Gastrocnemius medialis (tissue), 4 donors: ENCODE results near the gene AMN. TPM values are rescaled to one million over a fixed set of nuclear protein-coding genes. Genes with fewer than 3 reads are reported as not detected.

Source experiments
- ATAC-seq, 2 donors: fragments of 150-250 bp; one replicate each; pipeline ENCODE4 v1.9.1; 2016
- DNase-seq, 2 donors: peaks; one replicate each; pipeline ENCODE4 v3.0.0-alpha.2; 2019
- H3K27ac ChIP-seq, 4 donors: fragments of 200-600 bp; sonication (generic); 1 replicate in 1 of 4; 2 replicates in 3 of 4; pipeline ENCODE4 v1.5.1; 2016 to 2018; ENCODE audit warnings: mild to moderate bottlenecking in 2 of 4, moderate library complexity in 1 of 4
- H3K27me3 ChIP-seq, 3 donors: fragments of 200-600 bp; sonication (generic) in 2 of 3; 1 replicate in 1 of 3; 2 replicates in 2 of 3; pipeline versions ENCODE4 v1.5.1 to v1.6.0; 2016 to 2019; ENCODE audit warnings: mild to moderate bottlenecking in 1 of 3, moderate library complexity in 1 of 3
- H3K36me3 ChIP-seq, 2 donors: fragments of 200-600 bp; sonication (generic) in 1 of 2; one replicate each; pipeline ENCODE4 v1.5.1; 2017 to 2018
- H3K4me1 ChIP-seq, 2 donors: fragments of 200-600 bp; sonication (generic) in 1 of 2; one replicate each; pipeline ENCODE4 v1.5.1; 2016 to 2017; ENCODE audit warnings: mild to moderate bottlenecking in 2 of 2
- H3K4me3 ChIP-seq, 4 donors: fragments of 200-600 bp; sonication (generic) in 3 of 4; 1 replicate in 1 of 4; 2 replicates in 3 of 4; pipeline ENCODE4 v1.5.1; 2016 to 2019; ENCODE audit warnings: mild to moderate bottlenecking in 2 of 4
- H3K9me3 ChIP-seq, 3 donors: fragments of 200-600 bp; sonication (generic) in 2 of 3; 1 replicate in 1 of 3; 2 replicates in 2 of 3; pipeline ENCODE4 v1.5.1; 2016 to 2019
- POLR2A ChIP-seq, 2 donors: fragments of 450-650 bp; IDR thresholded peaks; one replicate each; pipeline ENCODE4 v1.6.1; 2017; ENCODE audit warnings: antibody characterized with exemption in 2 of 2, mild to moderate bottlenecking in 2 of 2, moderate library complexity in 2 of 2
- in situ Hi-C, 4 donors: fragments of 200-750 bp; cut with MboI; loops; one replicate each; pipeline versions ENCODE4 v1.15.0 to v1.8.0; 2017; ENCODE audit warnings: low sequenced_read_pairs in 4 of 4
- intact Hi-C: fragments of 100-400 bp; cut with DNase I; formaldehyde crosslinking; loops from one replicate; pipeline ENCODE4 v1.15.1; 2023; ENCODE audit warnings: low total_unique reads
- total RNA-seq, 4 donors: library from RNA; depleted of rRNA; stranded (reverse); fragments of >200 nt; gene quantifications; one replicate each; pipeline versions ENCODE4 v1.1.0 to v1.2.3, GENCODE V29; 2016
- TF ChIP-seq, protein P1 (sequence below), 5 experiments: fragments of 450-650 bp in 3 of 5; fragments of 200-600 bp in 2 of 5; sonication (generic) in 2 of 5; IDR thresholded peaks in 4 of 5; conservative IDR thresholded peaks in 1 of 5; 1 replicate in 4 of 5; 2 replicates in 1 of 5; pipeline ENCODE4 v1.5.1; 2016 to 2019; ENCODE audit warnings: antibody characterized with exemption in 5 of 5, mild to moderate bottlenecking in 3 of 5, moderate library complexity in 3 of 5

Gene AMN
- total RNA-seq, 4 donors from 2014 or later = 0.42 to 4.3 TPM; not detected in 2

DNA sequence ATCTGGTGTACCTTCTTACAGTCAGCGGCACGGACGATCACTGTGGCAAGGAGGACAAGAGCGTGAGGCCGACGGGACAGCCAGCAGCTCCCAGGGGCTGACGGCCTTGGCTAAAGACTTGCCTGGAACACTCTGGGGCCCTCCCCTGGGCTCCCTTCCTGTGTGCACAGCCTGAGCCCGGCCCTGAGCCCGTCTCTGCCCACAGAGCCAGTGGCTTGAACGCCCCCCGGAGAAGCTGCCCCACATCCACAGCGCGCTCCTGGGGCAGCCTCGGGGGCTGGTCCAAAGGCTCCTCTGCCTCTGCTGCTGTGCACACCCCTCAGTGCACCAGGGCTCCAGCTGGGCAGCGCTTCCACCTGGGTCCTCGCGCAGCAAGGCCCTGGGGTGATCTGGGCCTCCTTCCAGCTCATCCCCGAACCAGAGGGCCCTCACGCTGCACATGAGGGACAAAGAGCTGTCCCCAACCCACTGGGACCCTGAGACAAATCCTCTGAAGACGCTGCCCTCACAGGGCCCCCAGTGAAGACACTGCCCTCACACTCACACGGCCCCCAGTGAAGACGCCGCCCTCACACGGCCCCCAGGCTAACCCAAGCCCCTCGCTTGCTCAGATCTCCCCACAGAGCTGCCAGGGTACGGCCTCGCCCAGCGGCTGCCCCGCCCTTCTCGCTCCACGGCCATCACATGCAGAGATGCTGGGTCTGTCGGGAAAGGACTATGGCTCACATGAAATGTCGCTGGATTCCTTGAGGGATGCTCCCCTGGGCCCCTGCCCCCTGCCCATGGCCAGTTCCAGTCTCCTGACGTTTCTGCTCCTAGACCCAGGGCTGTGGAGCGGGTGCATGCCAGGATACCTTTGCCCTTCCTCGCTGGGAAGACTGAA lies 22.2 kb downstream of the AMN start:
- intact Hi-C loops (no loop called here), in situ Hi-C loops (no loop called here)
- H3K27me3 ChIP-seq = no peaks in the 10 kb centered on the region
- no peaks in the 10 kb centered on the region for H3K9me3 ChIP-seq
- DNase-seq (no peak), ATAC-seq (no peak)
- TF ChIP-seq, protein P1, sequence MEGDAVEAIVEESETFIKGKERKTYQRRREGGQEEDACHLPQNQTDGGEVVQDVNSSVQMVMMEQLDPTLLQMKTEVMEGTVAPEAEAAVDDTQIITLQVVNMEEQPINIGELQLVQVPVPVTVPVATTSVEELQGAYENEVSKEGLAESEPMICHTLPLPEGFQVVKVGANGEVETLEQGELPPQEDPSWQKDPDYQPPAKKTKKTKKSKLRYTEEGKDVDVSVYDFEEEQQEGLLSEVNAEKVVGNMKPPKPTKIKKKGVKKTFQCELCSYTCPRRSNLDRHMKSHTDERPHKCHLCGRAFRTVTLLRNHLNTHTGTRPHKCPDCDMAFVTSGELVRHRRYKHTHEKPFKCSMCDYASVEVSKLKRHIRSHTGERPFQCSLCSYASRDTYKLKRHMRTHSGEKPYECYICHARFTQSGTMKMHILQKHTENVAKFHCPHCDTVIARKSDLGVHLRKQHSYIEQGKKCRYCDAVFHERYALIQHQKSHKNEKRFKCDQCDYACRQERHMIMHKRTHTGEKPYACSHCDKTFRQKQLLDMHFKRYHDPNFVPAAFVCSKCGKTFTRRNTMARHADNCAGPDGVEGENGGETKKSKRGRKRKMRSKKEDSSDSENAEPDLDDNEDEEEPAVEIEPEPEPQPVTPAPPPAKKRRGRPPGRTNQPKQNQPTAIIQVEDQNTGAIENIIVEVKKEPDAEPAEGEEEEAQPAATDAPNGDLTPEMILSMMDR (IDR thresholded peaks at IDR 0.05 in 4 of 5, conservative IDR thresholded peaks at IDR 0.05 in 1 of 5) = no peak
- no peak for TF ChIP-seq POLR2A (IDR thresholded peaks at IDR 0.05)
- H3K36me3 ChIP-seq = peaks cover 5 to 65% of the 10 kb centered on the region in 2 donors
- H3K4me1 ChIP-seq = peaks cover 9 to 11% of the 10 kb centered on the region in 2 donors
- H3K4me3 ChIP-seq = no peak overlapping the region
- H3K27ac ChIP-seq = no peak overlapping the region

DNA sequence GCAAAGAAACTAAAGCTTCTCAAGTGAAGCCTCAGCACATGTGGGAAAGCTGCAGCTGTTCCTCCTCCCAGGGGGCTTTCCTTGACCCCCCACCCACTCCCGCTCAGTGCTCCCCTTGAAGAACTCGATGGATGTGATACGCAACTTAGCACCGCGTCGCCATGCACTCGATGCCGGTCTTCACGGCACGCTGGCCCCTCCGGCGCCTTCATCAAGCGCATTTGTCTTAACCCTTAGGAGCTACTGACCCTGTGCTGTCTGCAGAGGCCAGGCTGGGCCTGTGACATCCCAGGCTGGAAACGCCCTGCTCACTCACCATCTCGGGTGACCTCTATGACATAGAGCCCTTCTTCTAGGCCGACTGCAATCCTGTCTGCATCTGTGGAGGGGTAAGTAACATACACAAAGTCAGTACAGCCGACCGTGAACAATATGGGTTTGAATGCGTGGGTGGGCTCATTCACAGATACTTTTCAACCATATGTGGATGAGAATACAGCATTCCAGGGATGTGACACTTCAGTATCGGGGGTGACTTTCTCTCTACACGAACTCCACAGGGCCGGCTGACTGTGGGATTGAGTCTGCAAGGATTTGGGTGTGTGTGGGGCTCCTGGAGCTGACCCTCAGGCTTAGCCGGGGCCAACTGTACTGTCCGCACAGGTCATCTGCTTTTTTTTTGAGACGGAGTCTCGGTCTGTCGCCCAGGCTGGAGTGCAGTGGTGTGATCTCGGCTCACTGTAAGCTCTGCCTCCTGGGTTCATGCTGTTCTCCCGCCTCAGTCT lies 23.1 kb downstream of the AMN start:
- Histone ChIP-seq H3K9me3 (no peaks in the 10 kb centered on the region), H3K36me3 (peaks cover 5 to 61% of the 10 kb centered on the region in 2 donors), H3K4me3 (no peak overlapping the region), H3K27me3 (no peaks in the 10 kb centered on the region), H3K27ac (no peak overlapping the region), H3K4me1 (peaks cover 17 to 20% of the 10 kb centered on the region in 2 donors)
- in situ Hi-C loops = no loop called here
- no peak for DNase-seq
- no peak for TF ChIP-seq POLR2A (IDR thresholded peaks at IDR 0.05)
- TF ChIP-seq, protein P1 (IDR thresholded peaks at IDR 0.05 in 4 of 5, conservative IDR thresholded peaks at IDR 0.05 in 1 of 5) = no peak
- no peak for ATAC-seq
- intact Hi-C loops = no loop called here

DNA sequence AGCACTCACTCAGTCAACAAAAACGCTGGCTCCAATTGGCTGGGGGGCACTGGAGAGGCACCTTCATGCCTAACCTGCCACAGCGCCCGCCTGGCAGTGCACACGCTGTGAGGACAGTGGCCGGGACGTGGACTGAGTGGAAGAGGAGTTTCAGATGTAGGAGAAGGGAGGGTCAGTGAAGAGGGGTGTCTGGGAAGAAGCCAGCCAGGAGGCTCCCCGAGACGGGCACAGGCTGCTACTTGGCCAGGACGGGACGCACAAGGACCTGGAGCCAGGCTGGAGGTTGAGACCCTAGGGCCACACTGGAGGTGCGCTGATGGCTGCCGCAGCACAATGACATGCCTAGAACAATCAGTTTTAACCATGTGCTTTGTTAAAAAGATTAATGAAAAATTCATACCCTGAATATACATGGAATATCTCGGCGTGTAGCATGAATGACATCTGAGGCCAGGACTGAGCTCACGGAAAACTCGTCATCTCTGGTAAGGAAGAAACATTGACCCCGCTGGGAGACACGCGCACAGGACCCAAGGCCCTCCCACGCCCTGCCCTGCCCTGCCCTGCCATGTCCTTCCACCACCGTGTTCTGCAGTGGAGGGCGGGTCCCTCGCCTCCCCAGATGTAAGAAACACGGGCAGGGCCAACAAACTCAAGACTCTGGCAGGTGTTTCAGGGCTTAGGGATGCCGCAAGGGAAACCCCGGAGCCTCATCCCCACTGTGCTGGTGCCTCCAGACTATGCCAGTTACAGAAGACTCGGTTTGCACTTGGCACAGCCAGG lies 25.0 kb downstream of the AMN start:
- Histone ChIP-seq H3K4me3 (no peak overlapping the region), H3K36me3 (peaks cover 5 to 72% of the 10 kb centered on the region in 2 donors), H3K9me3 (no peaks in the 10 kb centered on the region), H3K27me3 (no peaks in the 10 kb centered on the region), H3K27ac (peak overlapping the region; percentile 46 to 87 (median 61)), H3K4me1 (peaks cover 17 to 21% of the 10 kb centered on the region in 2 donors)
- DNase-seq (no peak), ATAC-seq (no peak)
- in situ Hi-C loops (no loop called here), intact Hi-C loops (no loop called here)
- TF ChIP-seq, protein P1 (IDR thresholded peaks at IDR 0.05 in 4 of 5, conservative IDR thresholded peaks at IDR 0.05 in 1 of 5) = no peak
- no peak for TF ChIP-seq POLR2A (IDR thresholded peaks at IDR 0.05)

DNA sequence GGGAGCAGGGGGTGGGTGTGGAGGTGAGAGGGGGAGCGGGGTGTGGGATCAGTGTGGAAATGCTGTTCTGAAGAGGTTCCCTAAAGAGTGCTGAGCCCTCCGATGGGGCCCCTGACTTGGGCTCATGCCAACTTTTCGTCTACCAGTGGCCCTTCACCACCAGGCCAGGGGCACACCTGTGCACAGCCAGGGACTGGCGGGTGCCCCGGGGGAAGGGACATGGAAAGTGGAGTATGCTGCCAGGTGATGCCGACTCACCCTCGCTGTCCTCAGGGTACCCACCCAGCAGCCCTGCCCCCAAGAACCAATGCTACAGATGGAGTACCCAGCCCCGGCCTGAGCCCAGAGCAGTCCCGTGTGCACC lies 26.2 kb downstream of the AMN start:
- in situ Hi-C loops = no loop called here
- H3K27ac ChIP-seq = peak overlapping the region; percentile 87 to 93 (median 90)
- TF ChIP-seq POLR2A (IDR thresholded peaks at IDR 0.05) = peak in 1 of 2 donors; percentile 3
- TF ChIP-seq, protein P1 (IDR thresholded peaks at IDR 0.05 in 4 of 5, conservative IDR thresholded peaks at IDR 0.05 in 1 of 5) = no peak

More for the DNA sequence above, 26.2 kb downstream of the AMN start:
- ATAC-seq (no peak), DNase-seq (no peak)
- Histone ChIP-seq H3K9me3 (no peaks in the 10 kb centered on the region), H3K36me3 (peaks cover 5 to 72% of the 10 kb centered on the region in 2 donors), H3K4me3 (no peak overlapping the region), H3K4me1 (peaks cover 17 to 21% of the 10 kb centered on the region in 2 donors), H3K27me3 (no peaks in the 10 kb centered on the region)
- intact Hi-C loops = no loop called here
